Measurements from ENCODE around the gene SSTR1. TPM values are rescaled to one million over a fixed set of nuclear protein-coding genes. Genes with fewer than 3 reads are reported as not detected.

Gene SSTR1
- total RNA-seq, 1 donor from 2014 or later = not detected

- Histone ChIP-seq H3K9me3 (ENCODE audit: low read depth) (no peaks in the 10 kb centered on the region), H3K4me2 (no peak overlapping the region), H3K9ac (no peak overlapping the region), H4K20me1 (ENCODE audit: low read depth) (no peaks in the 10 kb centered on the region), H3K27ac (no peak overlapping the region), H2AFZ (replicated peaks) (no peak overlapping the region), H3F3A (ENCODE audit: low read depth) (peaks cover 6% of the 10 kb centered on the region), H3K36me3 (no peaks in the 10 kb centered on the region), H3K79me2 (ENCODE audit: low read depth) (no peaks in the 10 kb centered on the region), H3K4me3 (no peak overlapping the region), H3K4me1 (no peaks in the 10 kb centered on the region), H3K27me3 (peaks cover 30% of the 10 kb centered on the region)
- peaks cover 4% of the 10 kb centered on the region for H3K4me1 Mint-ChIP-seq
- peaks cover 21% of the 10 kb centered on the region for H3K27me3 Mint-ChIP-seq (ENCODE audit: insufficient read depth, low read depth)
- no peak overlapping the region for H3K4me3 Mint-ChIP-seq
- H3K36me3 Mint-ChIP-seq = peaks cover 2% of the 10 kb centered on the region
- peaks cover 10% of the 10 kb centered on the region for H3K9me3 Mint-ChIP-seq
- no peak overlapping the region for H3K27ac Mint-ChIP-seq
- TF ChIP-seq CTCF (IDR thresholded peaks at IDR 0.05) = no peak
- no peak for TF ChIP-seq EZH2 (IDR thresholded peaks at IDR 0.05)
- TF ChIP-seq EZH2phosphoT487 (IDR thresholded peaks at IDR 0.05) = no peak
- no peak for DNase-seq (ENCODE audit: low spot score)
Measured at GRCh38 chr14:38202444-38203191, 5.1 kb upstream of the SSTR1 start.

DNA sequence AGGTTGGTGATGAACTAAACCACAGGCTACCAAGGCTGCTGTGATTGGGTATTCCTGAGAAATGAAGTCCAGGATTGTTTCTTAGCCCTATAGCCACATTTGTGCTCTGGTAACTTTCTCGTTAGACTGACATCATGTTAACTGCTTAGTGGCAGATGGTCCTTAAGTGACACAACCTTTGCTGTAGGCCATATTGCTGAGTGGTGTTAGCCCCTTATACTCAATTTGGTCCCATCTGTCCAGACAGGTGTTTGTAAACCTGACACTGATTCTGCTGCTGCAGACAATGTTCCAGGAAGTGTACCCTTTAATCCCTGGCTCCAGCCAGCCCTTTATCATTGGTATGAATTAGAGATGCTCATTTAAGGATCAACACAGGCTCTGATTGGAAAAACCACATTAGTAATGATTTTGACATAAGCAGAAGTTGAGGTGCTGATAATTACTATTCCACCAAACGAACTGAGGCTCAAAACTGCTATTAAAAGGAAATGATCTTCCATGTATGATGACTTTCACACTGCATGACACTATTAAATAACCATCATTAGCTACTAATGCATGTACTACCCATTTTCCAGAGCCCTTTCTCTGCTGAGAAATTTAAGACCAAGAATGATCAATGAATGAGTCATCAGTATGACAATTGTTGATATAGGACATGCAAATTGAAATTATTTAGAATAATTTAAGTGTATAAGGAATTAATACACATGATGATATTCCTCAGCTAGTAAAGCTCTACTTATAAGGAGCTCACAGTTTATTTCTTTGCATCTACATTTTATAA lies 3.6 kb upstream of the SSTR1 start:
- peaks cover 9% of the 10 kb centered on the region for H3F3A ChIP-seq (ENCODE audit: low read depth)
- no peak overlapping the region for H3K4me3 ChIP-seq
- H3K9ac ChIP-seq = no peak overlapping the region
- H2AFZ ChIP-seq (replicated peaks) = no peak overlapping the region
- H3K27ac ChIP-seq = no peak overlapping the region
- no peak for DNase-seq (ENCODE audit: low spot score)
- peaks cover 16% of the 10 kb centered on the region for H3K4me1 Mint-ChIP-seq
- H3K4me3 Mint-ChIP-seq = no peak overlapping the region
- peaks cover 2% of the 10 kb centered on the region for H3K36me3 Mint-ChIP-seq
- TF ChIP-seq EZH2 (IDR thresholded peaks at IDR 0.05) = no peak
- no peaks in the 10 kb centered on the region for H4K20me1 ChIP-seq (ENCODE audit: low read depth)
- no peak overlapping the region for H3K4me2 ChIP-seq
- peaks cover 14% of the 10 kb centered on the region for H3K9me3 Mint-ChIP-seq
- no peak overlapping the region for H3K27ac Mint-ChIP-seq
- no peaks in the 10 kb centered on the region for H3K36me3 ChIP-seq
- peaks cover 8% of the 10 kb centered on the region for H3K4me1 ChIP-seq
- H3K27me3 ChIP-seq = peaks cover 46% of the 10 kb centered on the region
- peaks cover 33% of the 10 kb centered on the region for H3K27me3 Mint-ChIP-seq (ENCODE audit: insufficient read depth, low read depth)
- no peaks in the 10 kb centered on the region for H3K79me2 ChIP-seq (ENCODE audit: low read depth)
- H3K9me3 ChIP-seq (ENCODE audit: low read depth) = no peaks in the 10 kb centered on the region

DNA sequence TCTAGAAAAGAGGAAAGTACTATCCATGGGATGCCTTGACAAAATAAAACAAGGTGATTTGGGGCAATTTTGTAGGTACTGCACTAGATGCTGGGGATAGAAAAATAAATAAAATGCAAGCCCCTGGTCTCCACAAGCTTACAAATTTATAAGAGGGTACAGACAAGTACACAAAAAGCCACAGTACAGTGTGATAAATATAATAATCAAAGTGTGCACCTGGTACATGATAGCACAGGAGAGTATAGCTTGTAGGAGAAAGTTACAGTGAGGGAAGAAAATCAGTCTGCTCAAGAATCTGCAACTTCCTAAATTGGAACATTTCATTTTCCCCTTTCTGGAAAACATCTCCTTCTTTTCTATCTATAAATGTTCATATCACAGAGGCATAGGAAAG lies 3.0 kb upstream of the SSTR1 start:
- H3K9me3 ChIP-seq (ENCODE audit: low read depth) = no peaks in the 10 kb centered on the region
- H3K4me2 ChIP-seq = no peak overlapping the region
- H3K27ac ChIP-seq = no peak overlapping the region
- H3K9me3 Mint-ChIP-seq = peaks cover 17% of the 10 kb centered on the region
- H3K27me3 ChIP-seq = peaks cover 51% of the 10 kb centered on the region
- peaks cover 34% of the 10 kb centered on the region for H3K27me3 Mint-ChIP-seq (ENCODE audit: insufficient read depth, low read depth)
- no peak overlapping the region for H3K4me3 ChIP-seq
- H3K4me1 Mint-ChIP-seq = peaks cover 18% of the 10 kb centered on the region
- no peaks in the 10 kb centered on the region for H3K36me3 ChIP-seq
- H3F3A ChIP-seq (ENCODE audit: low read depth) = peaks cover 9% of the 10 kb centered on the region
- H3K4me1 ChIP-seq = peaks cover 8% of the 10 kb centered on the region
- no peak overlapping the region for H3K27ac Mint-ChIP-seq
- no peak overlapping the region for H3K4me3 Mint-ChIP-seq
- no peak overlapping the region for H2AFZ ChIP-seq (replicated peaks)
- H4K20me1 ChIP-seq (ENCODE audit: low read depth) = no peaks in the 10 kb centered on the region
- H3K79me2 ChIP-seq (ENCODE audit: low read depth) = no peaks in the 10 kb centered on the region
- H3K36me3 Mint-ChIP-seq = peaks cover 2% of the 10 kb centered on the region
- no peak for TF ChIP-seq CTCF (IDR thresholded peaks at IDR 0.05)
- no peak for TF ChIP-seq EZH2phosphoT487 (IDR thresholded peaks at IDR 0.05)
- TF ChIP-seq EZH2 (IDR thresholded peaks at IDR 0.05) = no peak
- DNase-seq (ENCODE audit: low spot score) = no peak
- no peak overlapping the region for H3K9ac ChIP-seq
